NCI-H226 (cell line): ENCODE results near the gene CCDC137.
"Not testable (repeated sequence)": the region's sequence is repeated elsewhere in the genome, so short reads cannot be mapped to it uniquely, and the experiment has no call there.

Experiments used
- DNase-seq: peaks from one replicate; pipeline ENCODE4 v3.0.0-alpha.2; 2015

CCDC137 gene

GRCh38 chr17:81666342-81667191 is at the start of gene CCDC137, which contains the start of gene OXLD1:
TSS of gene CCDC137 (plus strand) at chr17:81666737. CDS start at chr17:81666767, 30 bp downstream.
TSS of gene OXLD1 (minus strand) at chr17:81666605. CDS start at chr17:81666577, 28 bp downstream.
- DNase-seq = peak; percentile 96

GRCh38 chr17:81616877-81617276 is 49.7 kb upstream of the CCDC137 start:
- no peak for DNase-seq

GRCh38 chr17:81618307-81618706 is 48.2 kb upstream of the CCDC137 start:
- not testable (repeated sequence) for DNase-seq

GRCh38 chr17:81621494-81622130 is 44.9 kb upstream of the CCDC137 start:
- no peak for DNase-seq

DNA sequence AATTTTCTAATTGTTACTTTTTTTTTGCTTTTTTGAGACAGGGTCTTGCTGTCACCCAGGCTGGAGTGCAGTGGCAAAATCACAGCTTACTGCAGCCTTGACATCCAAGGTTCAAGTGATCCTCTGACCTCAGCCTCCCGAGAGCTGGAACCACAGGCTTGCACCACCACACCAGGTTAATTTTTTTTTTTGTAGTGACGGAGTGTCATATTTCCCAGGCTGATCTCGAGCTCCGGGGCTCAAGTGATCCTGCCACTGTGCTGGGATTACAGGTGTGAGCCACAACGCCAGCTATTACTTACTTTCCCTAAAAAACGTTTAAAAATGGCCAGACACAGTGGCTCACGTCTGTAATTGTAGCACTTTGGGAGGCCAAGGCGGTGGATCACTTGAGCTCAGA is 36.3 kb upstream of the CCDC137 start:
- no peak for DNase-seq

- no peak for DNase-seq
Measured at GRCh38 chr17:81631482-81631881, 35.1 kb upstream of the CCDC137 start.

DNA sequence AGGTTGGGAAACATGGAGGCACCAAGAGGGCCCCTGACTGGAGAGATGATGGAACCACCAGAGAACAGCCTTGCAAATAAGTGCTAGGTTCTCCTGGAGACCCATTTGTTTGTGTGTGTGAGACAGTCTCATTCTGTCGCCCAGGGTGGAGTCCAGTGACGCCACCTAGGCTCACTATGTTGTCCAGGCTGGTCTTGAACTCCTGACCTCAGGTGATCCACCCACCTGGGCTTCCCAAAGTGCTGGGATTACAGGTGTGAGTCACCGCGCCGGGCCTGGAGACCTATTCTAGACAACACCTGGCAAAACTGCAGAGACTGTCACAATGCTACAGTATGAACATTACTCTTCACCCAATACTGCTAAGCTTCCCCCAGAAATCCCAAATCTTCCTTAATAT is 31.1 kb upstream of the CCDC137 start:
- no peak for DNase-seq

DNA sequence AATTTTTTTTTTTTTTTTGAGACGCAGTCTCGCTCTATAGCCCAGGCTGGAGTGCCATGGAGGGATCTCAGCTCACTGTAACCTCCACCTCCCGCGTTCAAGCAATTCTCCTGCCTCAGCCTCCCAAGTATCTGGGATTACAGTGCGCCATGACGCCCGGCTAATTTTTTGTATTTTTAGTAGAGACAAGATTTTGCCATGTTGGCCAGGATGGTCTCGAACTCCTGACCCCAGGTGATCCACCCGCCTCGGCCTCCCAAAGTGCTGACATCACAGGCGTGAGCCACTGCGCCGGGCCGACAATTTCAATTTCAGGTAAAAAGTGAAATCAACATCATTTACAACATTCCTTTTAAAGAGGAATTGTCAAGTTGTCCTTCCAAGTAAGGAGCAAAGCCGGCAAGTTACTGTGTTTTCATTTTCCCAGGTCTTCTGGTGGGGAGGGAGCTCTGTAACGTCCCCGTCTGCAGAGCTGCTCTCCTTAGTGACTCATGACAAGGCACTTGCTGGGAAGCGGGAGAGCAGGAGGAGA is 30.5 kb upstream of the CCDC137 start:
- DNase-seq = no peak

DNA sequence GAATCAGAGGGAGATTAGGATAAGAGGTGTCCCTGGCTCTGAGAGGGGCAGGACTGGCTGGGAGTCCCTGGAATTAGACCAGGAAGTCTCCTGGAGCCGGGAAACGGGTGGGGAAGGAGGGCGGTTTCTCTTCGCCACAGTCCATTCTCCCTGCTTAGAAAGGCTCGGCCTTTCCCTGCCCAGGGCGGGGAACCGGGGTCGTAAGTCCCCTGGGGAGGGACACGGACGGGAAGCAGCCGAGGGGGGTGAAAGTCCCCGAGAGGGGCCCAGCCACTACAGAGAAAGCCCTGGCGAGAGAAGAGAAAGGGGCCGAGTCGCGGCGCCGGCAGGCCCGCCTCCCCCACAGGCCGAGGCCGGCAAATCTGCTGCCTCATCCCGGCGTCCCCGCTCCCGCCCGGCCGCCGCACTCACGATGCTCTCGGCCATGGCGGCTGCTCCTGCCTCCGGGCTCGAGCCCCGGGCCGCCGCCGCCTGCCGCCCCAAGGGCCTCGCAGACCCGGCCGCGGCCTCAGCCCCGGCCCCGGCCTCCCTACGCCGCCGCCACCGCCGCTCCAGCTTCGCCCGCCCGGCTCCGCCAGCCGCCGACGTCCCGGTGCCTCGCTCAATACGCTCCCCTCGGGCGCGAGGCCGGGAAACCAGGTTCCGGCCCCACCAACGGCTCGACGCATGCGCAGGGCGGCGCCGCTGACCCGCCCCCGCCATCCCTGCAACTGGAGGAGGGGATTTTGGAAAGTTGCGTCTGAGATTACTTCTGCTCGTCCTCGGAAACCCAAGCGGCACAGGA is 29.8 kb upstream of the CCDC137 start, which contains the start of the genes NPLOC4 and TSPAN10:
Gene NPLOC4, minus strand, starts transcription at position 608 of the 784 bp plus-strand sequence. Its CDS starts 182 bp downstream, at position 426.
Gene TSPAN10, plus strand, starts transcription at position 692 of the 784 bp plus-strand sequence. CDS start 5,217 bp downstream, outside the sequence.
- DNase-seq = peak; percentile 75

GRCh38 chr17:81638683-81639082 is 27.9 kb upstream of the CCDC137 start:
- no peak for DNase-seq

GRCh38 chr17:81640011-81640410 is 26.5 kb upstream of the CCDC137 start:
- DNase-seq = no peak

- DNase-seq = peak; percentile 64
Measured at GRCh38 chr17:81641825-81642489, 24.6 kb upstream of the CCDC137 start.

- no peak for DNase-seq
Measured at GRCh38 chr17:81644496-81644895, 22.0 kb upstream of the CCDC137 start.

DNA sequence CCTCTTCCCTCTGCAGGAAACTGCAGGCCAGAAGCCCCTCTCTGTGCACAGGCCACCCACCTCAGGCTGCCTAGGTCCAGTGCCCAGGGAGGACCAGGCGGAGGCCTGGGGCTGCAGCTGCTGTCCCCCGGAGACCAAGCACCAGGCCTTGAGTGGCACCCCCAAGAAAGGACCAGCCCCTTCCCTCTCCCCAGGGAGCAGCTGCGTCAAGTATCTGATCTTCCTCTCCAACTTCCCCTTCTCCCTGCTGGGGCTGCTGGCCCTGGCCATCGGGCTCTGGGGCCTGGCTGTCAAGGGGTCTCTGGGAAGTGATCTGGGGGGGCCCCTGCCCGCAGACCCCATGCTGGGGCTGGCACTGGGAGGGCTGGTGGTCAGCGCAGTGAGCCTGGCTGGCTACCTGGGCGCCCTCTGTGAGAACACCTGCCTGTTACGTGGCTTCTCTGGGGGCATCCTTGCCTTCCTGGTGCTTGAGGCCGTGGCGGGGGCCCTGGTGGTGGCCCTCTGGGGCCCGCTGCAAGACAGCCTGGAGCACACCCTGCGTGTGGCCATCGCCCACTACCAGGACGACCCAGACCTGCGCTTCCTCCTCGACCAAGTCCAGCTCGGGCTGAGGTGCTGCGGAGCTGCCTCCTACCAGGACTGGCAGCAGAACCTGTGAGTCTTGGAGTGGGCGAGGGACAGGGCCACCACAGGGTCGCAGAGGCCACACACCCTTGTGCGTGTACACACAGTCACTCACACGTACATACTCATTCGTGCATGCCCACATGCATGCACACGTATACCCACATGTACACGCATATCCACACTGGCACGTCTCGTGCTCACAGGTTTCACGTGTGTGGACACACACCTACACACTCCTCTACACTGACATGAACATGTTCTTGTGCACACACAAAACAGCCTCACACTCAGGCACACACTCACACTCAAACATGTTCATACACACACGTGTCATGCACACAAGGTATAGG is 21.3 kb upstream of the CCDC137 start:
- DNase-seq = no peak

DNA sequence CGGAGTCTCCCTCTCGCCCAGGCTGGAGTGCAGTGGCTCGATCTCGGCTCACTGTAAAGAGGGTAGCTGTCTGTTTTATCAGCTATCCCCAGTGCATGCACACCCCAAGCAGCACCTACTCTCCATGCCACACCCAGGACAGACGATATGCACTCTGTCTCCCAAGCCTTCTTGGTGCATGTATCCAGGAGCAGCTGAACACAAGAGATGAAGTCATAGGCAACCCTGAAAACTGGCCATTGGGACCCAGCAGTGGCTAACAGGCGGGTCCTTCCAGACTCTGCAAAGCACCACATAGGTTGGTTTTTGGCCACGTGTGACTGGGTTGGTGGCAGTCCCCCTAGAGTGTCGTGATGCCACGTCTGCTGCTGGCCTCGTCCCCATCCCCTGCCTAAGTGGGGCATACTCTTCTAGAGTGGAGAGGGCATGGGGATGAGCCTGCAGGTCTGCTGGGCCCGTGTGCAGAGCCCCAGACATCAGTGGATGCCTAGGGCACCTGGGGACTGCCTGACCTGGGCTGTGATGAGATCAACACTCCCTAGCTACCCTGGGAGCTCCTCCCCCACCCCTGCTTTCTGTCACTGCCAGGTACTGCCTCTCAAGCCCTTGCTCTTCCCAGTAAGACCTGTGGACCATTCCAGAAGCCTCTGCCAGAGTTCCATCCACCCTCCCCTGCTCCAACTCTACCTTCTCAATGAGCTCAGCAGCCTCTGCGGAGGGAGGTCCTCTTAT is 19.5 kb upstream of the CCDC137 start:
- DNase-seq = no peak

GRCh38 chr17:81647640-81648012 is 18.9 kb upstream of the CCDC137 start:
- DNase-seq = no peak

DNA sequence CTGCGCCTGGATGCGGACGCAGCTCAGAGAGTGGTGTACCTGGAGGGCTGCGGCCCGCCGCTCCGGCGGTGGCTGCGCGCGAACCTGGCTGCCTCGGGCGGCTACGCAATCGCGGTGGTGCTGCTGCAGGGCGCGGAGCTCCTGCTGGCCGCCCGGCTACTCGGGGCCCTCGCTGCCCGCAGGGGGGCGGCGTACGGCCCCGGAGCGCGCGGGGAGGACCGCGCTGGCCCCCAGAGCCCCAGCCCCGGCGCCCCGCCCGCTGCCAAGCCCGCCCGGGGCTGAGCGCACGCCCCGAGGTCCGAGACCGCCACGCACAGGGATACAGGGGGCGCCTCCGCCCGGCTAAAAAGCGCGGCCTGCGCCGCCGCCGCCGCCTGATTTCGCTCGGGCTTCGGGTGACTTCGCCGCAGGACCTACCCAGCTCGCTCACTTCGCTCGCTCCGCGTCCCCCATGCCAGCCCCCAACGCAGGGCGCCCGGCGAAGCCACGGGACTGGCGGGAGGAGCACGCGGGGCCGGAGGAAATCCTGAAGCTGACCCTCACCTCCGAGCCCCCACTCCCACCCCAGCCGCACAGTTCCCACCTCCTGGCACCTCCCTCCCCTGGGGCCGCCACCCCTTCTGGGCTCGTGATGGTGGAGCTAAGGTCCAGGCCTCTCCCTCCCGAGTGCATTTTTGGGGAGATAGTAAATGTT is 18.4 kb upstream of the CCDC137 start:
- DNase-seq = no peak

DNA sequence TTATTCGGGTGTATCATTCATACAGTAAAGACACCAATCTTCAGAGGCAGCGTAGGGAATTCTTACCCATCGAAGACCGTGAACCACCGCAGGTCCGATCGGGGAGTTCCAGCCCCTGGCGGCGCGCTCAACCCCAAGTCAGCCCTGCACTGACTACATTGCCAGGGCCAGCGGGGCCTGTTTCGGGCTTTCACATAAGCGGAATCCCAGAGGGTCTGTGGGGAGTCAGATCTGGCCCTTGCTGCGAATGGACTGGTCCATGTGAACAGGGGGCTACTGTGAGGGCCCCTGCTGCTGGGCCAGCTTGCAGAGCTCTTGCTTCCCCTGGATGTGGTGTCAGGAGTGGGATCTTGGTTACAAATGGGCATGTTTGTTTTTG is 17.8 kb upstream of the CCDC137 start:
- DNase-seq = no peak

DNA sequence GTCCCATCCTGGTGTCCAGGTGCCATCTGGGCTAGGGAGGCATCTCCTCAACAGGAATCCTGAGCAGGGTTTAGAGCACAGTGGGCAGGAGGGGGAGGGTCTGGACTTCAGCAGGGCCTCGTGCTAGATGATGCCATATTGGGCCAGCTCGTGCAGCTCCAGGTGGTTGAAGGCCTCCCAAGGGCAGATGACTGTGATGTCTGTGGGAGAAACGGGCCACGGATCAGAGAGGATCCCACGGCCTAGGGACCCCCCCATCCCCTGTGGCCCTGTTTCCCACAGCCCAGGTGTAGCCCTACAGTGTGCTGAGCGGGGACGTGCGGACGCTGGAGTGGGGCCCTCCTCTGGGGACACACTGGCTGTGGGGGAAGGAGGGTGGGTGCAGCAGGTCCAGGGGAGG is 15.6 kb upstream of the CCDC137 start:
- DNase-seq = no peak

GRCh38 chr17:81651692-81652091 is 14.8 kb upstream of the CCDC137 start:
- DNase-seq = peak; percentile 92
